HG03558 (cell line): Measurements from ENCODE around the gene CCDC117.
"Not testable (repeated sequence)": the region's sequence is repeated elsewhere in the genome, so short reads cannot be mapped to it uniquely, and the experiment has no call there.

Experiments
- ATAC-seq: cut with Tn5 transposase; IDR thresholded peaks from one replicate; pipeline ENCODE4 v1.9.1; 2021; ENCODE audit warnings: moderate number of reproducible peaks; ENCODE audit not compliant: unreplicated experiment; ENCODE audit errors: extremely low read depth

Gene CCDC117

GRCh38 chr22:28799606-28800307 is 27.3 kb downstream of the CCDC117 start:
- ATAC-seq, result peak; percentile 8

- ATAC-seq, result peak; percentile 49
Observed at GRCh38 chr22:28800308-28801041, 28.0 kb downstream of the CCDC117 start, which contains the start of gene XBP1. Gene XBP1 (minus strand): TSS chr22:28800569.

GRCh38 chr22:28801845-28802594 is 29.5 kb downstream of the CCDC117 start:
- ATAC-seq, result no peak

GRCh38 chr22:28802595-28803123 is 30.2 kb downstream of the CCDC117 start:
- ATAC-seq, result no peak

GRCh38 chr22:28805426-28805825 is 32.9 kb downstream of the CCDC117 start:
- ATAC-seq, result not testable (repeated sequence)

GRCh38 chr22:28808716-28809355 is 36.3 kb downstream of the CCDC117 start:
- no peak for ATAC-seq

- no peak for ATAC-seq
Observed at GRCh38 chr22:28810821-28811491, 38.5 kb downstream of the CCDC117 start.

GRCh38 chr22:28812516-28812915 is 40.0 kb downstream of the CCDC117 start:
- ATAC-seq, result no peak

GRCh38 chr22:28813772-28814518 is 41.5 kb downstream of the CCDC117 start:
- ATAC-seq, result no peak

- no peak for ATAC-seq
Observed at GRCh38 chr22:28815111-28815510, 42.6 kb downstream of the CCDC117 start.

GRCh38 chr22:28815729-28816128 is 43.2 kb downstream of the CCDC117 start:
- no peak for ATAC-seq

GRCh38 chr22:28817064-28817463 is 44.6 kb downstream of the CCDC117 start:
- no peak for ATAC-seq

GRCh38 chr22:28817919-28818859 is 45.7 kb downstream of the CCDC117 start:
- ATAC-seq, result no peak

GRCh38 chr22:28819253-28820096 is 47.0 kb downstream of the CCDC117 start:
- no peak for ATAC-seq

GRCh38 chr22:28820885-28821284 is 48.4 kb downstream of the CCDC117 start:
- no peak for ATAC-seq

- ATAC-seq, result no peak
Observed at GRCh38 chr22:28821452-28821851, 49.0 kb downstream of the CCDC117 start.

- no peak for ATAC-seq
Observed at GRCh38 chr22:28822930-28823551, 50.5 kb downstream of the CCDC117 start.
